C4-2B (cell line): ENCODE data around the gene TMEM266.

Experiments
- H3K27ac ChIP-seq: fragments of 450-650 bp; 2 replicates; pipeline ENCODE4 v1.5.1; 2017
- ZFX ChIP-seq: fragments of 450-650 bp; IDR thresholded peaks from 2 replicates; pipeline ENCODE4 v1.6.1; 2017
- TF ChIP-seq, protein P1 (sequence below): fragments of 450-650 bp; conservative IDR thresholded peaks from 2 replicates; pipeline ENCODE4 v1.5.1; 2017; ENCODE audit warnings: mild to moderate bottlenecking

TMEM266 gene

DNA sequence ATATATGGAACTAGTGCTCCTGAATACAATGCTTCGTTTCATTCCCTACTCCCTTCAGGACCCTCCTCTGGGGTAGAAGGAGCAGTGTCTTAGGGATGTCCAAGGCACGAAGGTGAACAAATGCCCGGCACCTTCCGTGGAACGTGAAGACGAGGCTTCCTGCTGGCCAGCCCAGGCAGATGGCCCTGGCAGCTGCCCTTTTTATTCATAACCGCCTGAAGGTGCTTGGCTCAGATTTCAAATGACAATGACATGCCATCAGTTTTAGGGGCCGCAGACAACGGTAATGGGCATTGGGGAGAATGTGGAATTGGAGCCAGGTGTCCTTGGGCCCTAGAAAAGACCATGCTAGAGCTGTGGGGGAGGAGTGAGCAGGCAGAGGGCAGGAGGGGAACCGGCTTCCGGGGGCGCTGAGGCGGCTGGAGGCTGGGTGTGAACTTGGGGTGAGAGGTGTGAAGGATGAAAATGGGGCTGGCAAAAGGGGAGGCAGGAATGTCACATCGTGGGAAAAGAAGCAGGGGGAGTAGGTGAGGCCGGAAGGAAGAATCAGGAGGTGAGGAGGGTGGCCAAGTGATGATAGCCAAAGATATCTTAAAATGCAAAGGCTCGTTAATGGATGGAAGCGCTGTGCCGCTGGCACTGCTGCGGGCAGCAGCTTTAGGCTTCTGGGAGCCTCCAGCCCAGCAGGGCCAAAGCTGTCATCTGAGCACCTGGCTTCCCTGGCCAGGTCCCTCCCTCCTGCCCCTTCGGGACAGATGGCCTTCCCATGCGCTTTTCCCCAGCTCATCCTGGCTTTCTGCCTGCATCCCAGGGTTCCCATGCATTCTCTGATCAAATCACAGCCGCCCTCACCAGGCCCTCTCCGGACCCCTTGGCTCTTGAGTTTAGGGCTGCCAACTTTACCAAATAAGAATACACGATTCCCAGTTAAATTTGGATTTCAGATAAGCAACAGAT is 93.7 kb downstream of the TMEM266 start:
- TF ChIP-seq ZFX, result no peak
- TF ChIP-seq, protein P1, sequence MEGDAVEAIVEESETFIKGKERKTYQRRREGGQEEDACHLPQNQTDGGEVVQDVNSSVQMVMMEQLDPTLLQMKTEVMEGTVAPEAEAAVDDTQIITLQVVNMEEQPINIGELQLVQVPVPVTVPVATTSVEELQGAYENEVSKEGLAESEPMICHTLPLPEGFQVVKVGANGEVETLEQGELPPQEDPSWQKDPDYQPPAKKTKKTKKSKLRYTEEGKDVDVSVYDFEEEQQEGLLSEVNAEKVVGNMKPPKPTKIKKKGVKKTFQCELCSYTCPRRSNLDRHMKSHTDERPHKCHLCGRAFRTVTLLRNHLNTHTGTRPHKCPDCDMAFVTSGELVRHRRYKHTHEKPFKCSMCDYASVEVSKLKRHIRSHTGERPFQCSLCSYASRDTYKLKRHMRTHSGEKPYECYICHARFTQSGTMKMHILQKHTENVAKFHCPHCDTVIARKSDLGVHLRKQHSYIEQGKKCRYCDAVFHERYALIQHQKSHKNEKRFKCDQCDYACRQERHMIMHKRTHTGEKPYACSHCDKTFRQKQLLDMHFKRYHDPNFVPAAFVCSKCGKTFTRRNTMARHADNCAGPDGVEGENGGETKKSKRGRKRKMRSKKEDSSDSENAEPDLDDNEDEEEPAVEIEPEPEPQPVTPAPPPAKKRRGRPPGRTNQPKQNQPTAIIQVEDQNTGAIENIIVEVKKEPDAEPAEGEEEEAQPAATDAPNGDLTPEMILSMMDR, result no peak
- H3K27ac ChIP-seq, result no peak overlapping the region

DNA sequence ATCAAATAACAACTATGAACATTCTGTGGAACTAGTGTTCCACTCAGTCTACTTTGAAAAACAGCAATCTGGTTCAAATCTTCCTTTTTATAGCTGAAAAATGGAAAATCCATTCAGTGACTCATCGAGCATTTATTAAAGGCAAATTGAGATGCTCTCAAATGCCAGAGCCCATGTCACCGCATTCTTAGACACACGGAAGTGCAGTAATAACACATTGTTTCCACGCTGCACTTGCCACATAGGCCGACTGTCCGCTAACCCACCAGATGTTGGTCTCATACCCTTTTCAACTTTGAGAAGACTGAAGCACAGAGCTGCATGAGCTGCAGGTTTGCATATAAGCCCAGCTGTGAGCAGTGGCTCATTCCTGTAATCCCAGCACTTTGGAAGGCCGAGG is 95.9 kb downstream of the TMEM266 start:
- H3K27ac ChIP-seq, result no peak overlapping the region
- TF ChIP-seq, protein P1, result no peak
- no peak for TF ChIP-seq ZFX

DNA sequence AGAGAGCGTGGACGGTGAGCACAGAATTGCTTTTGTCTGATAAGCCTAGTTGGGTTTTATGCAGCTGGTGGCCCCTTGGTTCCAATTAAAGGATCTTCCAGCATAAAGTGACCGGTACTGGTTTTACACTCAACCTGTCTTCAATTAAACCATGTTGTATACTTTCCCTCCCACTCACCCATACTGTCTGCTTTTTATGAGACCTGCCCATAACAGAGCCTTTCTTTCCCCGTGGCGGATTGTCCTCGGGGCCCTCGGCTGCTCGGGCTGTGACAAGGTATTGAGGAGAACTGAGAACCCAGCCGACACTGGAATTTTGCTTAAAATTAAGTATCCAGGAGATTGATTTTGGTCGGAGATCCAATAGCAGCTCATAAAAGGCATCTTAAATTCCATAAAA is 98.4 kb downstream of the TMEM266 start:
- TF ChIP-seq ZFX, result no peak
- TF ChIP-seq, protein P1, result no peak
- peak overlapping the region; percentile 12; the same call in 1 of the 2 replicates for H3K27ac ChIP-seq

DNA sequence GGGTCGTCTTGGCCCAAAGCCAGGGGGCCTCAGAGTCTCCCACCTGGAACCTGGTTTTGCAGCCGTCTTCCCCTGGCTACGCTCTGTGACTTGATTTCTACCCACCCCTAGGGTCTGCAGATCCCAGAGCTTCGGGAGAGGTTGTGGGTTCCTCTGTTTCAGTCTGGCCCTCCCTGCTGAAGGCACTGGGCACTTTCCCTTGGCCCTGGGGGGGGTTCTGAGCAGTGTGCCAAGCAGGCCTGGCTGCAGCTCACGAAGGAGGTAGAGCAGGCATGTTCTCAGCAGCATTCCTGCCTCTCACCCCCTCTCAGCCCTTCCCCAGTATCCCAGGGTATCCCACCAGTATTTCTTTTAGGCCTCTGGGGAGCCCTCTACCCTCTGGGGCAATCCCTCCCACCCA is 99.0 kb downstream of the TMEM266 start:
- TF ChIP-seq ZFX, result no peak
- TF ChIP-seq, protein P1, result no peak
- H3K27ac ChIP-seq, result peak overlapping the region; percentile 12; the same call in 1 of the 2 replicates

DNA sequence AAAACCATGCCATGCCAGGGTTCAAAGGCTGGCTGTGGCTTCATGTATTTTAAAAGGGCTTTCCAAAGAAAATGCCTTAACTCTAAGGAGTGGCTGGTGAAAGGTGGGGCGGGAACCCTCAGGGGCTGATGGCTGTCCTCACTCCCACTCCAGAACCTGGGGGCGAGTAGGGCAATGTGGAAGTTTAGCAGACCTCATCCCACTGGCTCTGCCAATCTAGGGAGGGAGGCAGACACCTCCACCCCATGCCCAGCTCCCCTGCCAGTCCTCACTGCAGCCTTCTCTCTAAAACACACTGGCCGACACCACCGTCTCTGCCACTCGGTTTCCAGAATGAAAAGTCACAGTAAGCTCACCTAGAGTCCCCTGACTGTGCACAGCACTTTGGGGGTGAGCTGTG is 99.5 kb downstream of the TMEM266 start:
- TF ChIP-seq ZFX, result no peak
- TF ChIP-seq, protein P1, result no peak
- peak overlapping the region; percentile 12; the same call in 1 of the 2 replicates for H3K27ac ChIP-seq

GRCh38 chr15:76160426-76161152 is 100.8 kb downstream of the TMEM266 start:
- TF ChIP-seq ZFX, result no peak
- TF ChIP-seq, protein P1, result no peak
- peak overlapping the region; percentile 69 for H3K27ac ChIP-seq
